ENCODE data around the gene SLC10A7. TPM values are rescaled to one million over a fixed set of nuclear protein-coding genes. Genes with fewer than 3 reads are reported as not detected.

Gene SLC10A7
- total RNA-seq, 1 donor from 2014 or later, result 8.9 TPM

DNA sequence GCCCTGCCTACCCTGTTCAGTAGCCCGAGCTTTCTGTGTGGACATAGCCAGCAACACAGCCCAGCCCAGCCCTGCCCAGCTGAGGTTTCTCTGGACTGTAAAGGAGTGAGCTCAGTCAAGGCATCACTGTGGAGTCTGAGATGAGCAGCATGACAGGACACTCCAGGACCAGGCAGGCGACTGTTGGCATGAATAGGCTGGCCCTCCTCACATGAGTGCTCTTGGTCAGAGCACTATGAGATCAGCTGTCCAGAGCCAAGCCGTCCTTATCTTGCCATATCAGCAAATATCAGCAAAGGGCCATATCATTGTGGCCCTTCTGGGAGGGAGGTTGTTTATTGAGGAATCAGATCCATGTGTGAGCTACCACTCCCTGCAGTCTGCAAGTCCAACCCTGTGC is 276.5 kb downstream of the SLC10A7 start:
- no peak for TF ChIP-seq EZH2 (IDR thresholded peaks at IDR 0.05; ENCODE audit: insufficient read depth, low read length)
- TF ChIP-seq, protein P1, sequence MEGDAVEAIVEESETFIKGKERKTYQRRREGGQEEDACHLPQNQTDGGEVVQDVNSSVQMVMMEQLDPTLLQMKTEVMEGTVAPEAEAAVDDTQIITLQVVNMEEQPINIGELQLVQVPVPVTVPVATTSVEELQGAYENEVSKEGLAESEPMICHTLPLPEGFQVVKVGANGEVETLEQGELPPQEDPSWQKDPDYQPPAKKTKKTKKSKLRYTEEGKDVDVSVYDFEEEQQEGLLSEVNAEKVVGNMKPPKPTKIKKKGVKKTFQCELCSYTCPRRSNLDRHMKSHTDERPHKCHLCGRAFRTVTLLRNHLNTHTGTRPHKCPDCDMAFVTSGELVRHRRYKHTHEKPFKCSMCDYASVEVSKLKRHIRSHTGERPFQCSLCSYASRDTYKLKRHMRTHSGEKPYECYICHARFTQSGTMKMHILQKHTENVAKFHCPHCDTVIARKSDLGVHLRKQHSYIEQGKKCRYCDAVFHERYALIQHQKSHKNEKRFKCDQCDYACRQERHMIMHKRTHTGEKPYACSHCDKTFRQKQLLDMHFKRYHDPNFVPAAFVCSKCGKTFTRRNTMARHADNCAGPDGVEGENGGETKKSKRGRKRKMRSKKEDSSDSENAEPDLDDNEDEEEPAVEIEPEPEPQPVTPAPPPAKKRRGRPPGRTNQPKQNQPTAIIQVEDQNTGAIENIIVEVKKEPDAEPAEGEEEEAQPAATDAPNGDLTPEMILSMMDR (IDR thresholded peaks at IDR 0.05; ENCODE audit: insufficient read depth, low read depth, low read length), result no peak
- Histone ChIP-seq H3K27me3 (ENCODE audit: insufficient read depth, low read length) (no peaks in the 10 kb centered on the region), H3K79me2 (ENCODE audit: insufficient read depth, low read length) (no peaks in the 10 kb centered on the region), H3K9ac (ENCODE audit: low read length) (no peak overlapping the region), H4K20me1 (ENCODE audit: insufficient read depth, low read length) (no peaks in the 10 kb centered on the region), H3K9me3 (ENCODE audit: insufficient read depth, low read depth, low read length) (no peaks in the 10 kb centered on the region), H3K36me3 (ENCODE audit: insufficient read depth, low read length) (no peaks in the 10 kb centered on the region), H3K4me1 (ENCODE audit: insufficient read depth, low read length) (peaks cover 26% of the 10 kb centered on the region), H3K4me3 (ENCODE audit: insufficient read depth, low read depth, low read length) (no peak overlapping the region), H2AFZ (ENCODE audit: low read depth, low read length) (no peak overlapping the region), H3K4me2 (ENCODE audit: low read length) (no peak overlapping the region), H3K27ac (ENCODE audit: low read depth, low read length) (no peak overlapping the region)
- FAIRE-seq, result no peak
- Mint-ChIP-seq H3K9me3 (ENCODE audit: unreplicated experiment) (peaks cover 4% of the 10 kb centered on the region), H3K27ac (ENCODE audit: unreplicated experiment) (no peak overlapping the region), H3K4me3 (ENCODE audit: unreplicated experiment) (no peak overlapping the region), H3K36me3 (ENCODE audit: low read depth, unreplicated experiment) (no peaks in the 10 kb centered on the region), H3K4me1 (ENCODE audit: low read depth, unreplicated experiment) (peaks cover 8% of the 10 kb centered on the region), H3K27me3 (ENCODE audit: low read depth, unreplicated experiment) (peaks cover 11% of the 10 kb centered on the region)
- peak; percentile 14 for DNase-seq (ENCODE audit: low read depth)

DNA sequence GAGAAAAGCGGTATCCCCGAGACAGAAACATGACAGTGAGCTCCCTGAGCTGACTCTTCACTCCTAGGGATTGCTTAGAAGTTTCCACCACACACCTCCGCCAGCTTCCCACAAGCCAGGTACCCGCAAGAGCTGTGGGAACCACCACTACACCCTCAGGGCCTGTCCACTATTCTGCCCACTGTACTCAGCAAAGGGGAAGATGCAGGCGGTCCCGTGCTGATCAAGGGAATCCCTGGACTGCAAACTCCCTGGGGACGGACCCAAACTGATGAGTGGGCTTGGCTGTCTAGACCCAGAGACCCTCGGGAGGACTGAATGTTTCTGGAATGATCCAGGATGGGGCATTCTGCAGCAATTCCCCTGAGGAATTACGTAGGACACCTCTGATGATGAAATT is 277.2 kb downstream of the SLC10A7 start:
- no peak overlapping the region for H3K4me3 Mint-ChIP-seq (ENCODE audit: unreplicated experiment)

DNA sequence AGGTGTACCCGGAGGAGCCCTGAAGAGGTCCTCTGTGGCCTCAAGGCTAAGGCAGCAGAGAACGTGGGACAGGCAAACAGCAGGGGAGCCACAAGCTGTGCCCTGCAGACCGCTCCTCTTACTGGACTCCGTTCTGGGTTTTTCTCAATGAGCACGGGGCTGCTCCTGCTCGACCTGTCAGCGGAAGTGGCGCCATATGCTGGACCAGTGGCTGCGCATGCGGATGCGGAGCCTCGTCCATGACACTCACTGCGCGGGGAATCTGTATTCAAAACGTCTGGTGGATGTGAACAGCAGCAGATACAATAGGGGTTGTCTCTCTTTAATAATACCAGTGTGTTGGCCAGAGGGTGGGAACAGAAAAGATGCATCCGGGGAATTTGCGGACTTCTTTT is 277.9 kb downstream of the SLC10A7 start:
- FAIRE-seq (no peak), DNase-seq (ENCODE audit: low read depth) (no peak)
- Histone ChIP-seq H3K4me3 (ENCODE audit: insufficient read depth, low read depth, low read length) (no peak overlapping the region), H3K4me1 (ENCODE audit: insufficient read depth, low read length) (peaks cover 26% of the 10 kb centered on the region), H2AFZ (ENCODE audit: low read depth, low read length) (no peak overlapping the region), H3K27me3 (ENCODE audit: insufficient read depth, low read length) (no peaks in the 10 kb centered on the region), H3K4me2 (ENCODE audit: low read length) (no peak overlapping the region), H3K36me3 (ENCODE audit: insufficient read depth, low read length) (no peaks in the 10 kb centered on the region), H3K79me2 (ENCODE audit: insufficient read depth, low read length) (no peaks in the 10 kb centered on the region), H4K20me1 (ENCODE audit: insufficient read depth, low read length) (no peaks in the 10 kb centered on the region), H3K9ac (ENCODE audit: low read length) (no peak overlapping the region), H3K27ac (ENCODE audit: low read depth, low read length) (no peak overlapping the region), H3K9me3 (ENCODE audit: insufficient read depth, low read depth, low read length) (no peaks in the 10 kb centered on the region)
- TF ChIP-seq, protein P1 (IDR thresholded peaks at IDR 0.05; ENCODE audit: insufficient read depth, low read depth, low read length), result no peak
- no peak for TF ChIP-seq EZH2 (IDR thresholded peaks at IDR 0.05; ENCODE audit: insufficient read depth, low read length)
- Mint-ChIP-seq H3K36me3 (ENCODE audit: low read depth, unreplicated experiment) (no peaks in the 10 kb centered on the region), H3K27me3 (ENCODE audit: low read depth, unreplicated experiment) (peaks cover 11% of the 10 kb centered on the region), H3K4me3 (ENCODE audit: unreplicated experiment) (no peak overlapping the region), H3K9me3 (ENCODE audit: unreplicated experiment) (peaks cover 4% of the 10 kb centered on the region), H3K27ac (ENCODE audit: unreplicated experiment) (no peak overlapping the region), H3K4me1 (ENCODE audit: low read depth, unreplicated experiment) (peaks cover 8% of the 10 kb centered on the region)

More for the DNA sequence above, 277.2 kb downstream of the SLC10A7 start:
- Histone ChIP-seq H3K36me3 (ENCODE audit: insufficient read depth, low read length) (no peaks in the 10 kb centered on the region), H3K9ac (ENCODE audit: low read length) (no peak overlapping the region), H3K4me2 (ENCODE audit: low read length) (no peak overlapping the region), H2AFZ (ENCODE audit: low read depth, low read length) (no peak overlapping the region), H3K9me3 (ENCODE audit: insufficient read depth, low read depth, low read length) (no peaks in the 10 kb centered on the region), H3K27ac (ENCODE audit: low read depth, low read length) (no peak overlapping the region), H3K4me1 (ENCODE audit: insufficient read depth, low read length) (peaks cover 26% of the 10 kb centered on the region), H3K79me2 (ENCODE audit: insufficient read depth, low read length) (no peaks in the 10 kb centered on the region), H3K4me3 (ENCODE audit: insufficient read depth, low read depth, low read length) (no peak overlapping the region), H4K20me1 (ENCODE audit: insufficient read depth, low read length) (no peaks in the 10 kb centered on the region), H3K27me3 (ENCODE audit: insufficient read depth, low read length) (no peaks in the 10 kb centered on the region)
- peaks cover 8% of the 10 kb centered on the region for H3K4me1 Mint-ChIP-seq (ENCODE audit: low read depth, unreplicated experiment)
- H3K27me3 Mint-ChIP-seq (ENCODE audit: low read depth, unreplicated experiment), result peaks cover 11% of the 10 kb centered on the region
- H3K36me3 Mint-ChIP-seq (ENCODE audit: low read depth, unreplicated experiment), result no peaks in the 10 kb centered on the region
- DNase-seq (ENCODE audit: low read depth), result no peak
- TF ChIP-seq, protein P1 (IDR thresholded peaks at IDR 0.05; ENCODE audit: insufficient read depth, low read depth, low read length), result no peak
- no peak for TF ChIP-seq EZH2 (IDR thresholded peaks at IDR 0.05; ENCODE audit: insufficient read depth, low read length)
- no peak for FAIRE-seq
- peaks cover 4% of the 10 kb centered on the region for H3K9me3 Mint-ChIP-seq (ENCODE audit: unreplicated experiment)
- H3K27ac Mint-ChIP-seq (ENCODE audit: unreplicated experiment), result no peak overlapping the region
